ENCODE data around the gene MYPOP. TPM values are rescaled to one million over a fixed set of nuclear protein-coding genes. Genes with fewer than 3 reads are reported as not detected.

The MYPOP gene
- total and polyA plus RNA-seq, 2 of the 13 experiments (the other 11 are each of a cell fraction or from before 2014, with no cell fraction given): 2.3 to 2.7 TPM

GRCh38 chr19:45886427-45887199 is 15.8 kb downstream of the MYPOP start (continued):
- TF ChIP-seq NCOA5 (CRISPR knock-in tag; IDR thresholded peaks at IDR 0.05) (no peak), HDAC1 (CRISPR knock-in tag; IDR thresholded peaks at IDR 0.05) (0 out of 2 replicates have a peak, but pooled peaks have one; percentile 3), HMGXB3 (CRISPR knock-in tag; IDR thresholded peaks at IDR 0.05; ENCODE audit: borderline replicate concordance) (peak; percentile 53; the same call in 1 of the 2 replicates), AHDC1 (CRISPR knock-in tag; IDR thresholded peaks at IDR 0.05; ENCODE audit: borderline replicate concordance) (no peak), RELA (CRISPR knock-in tag; IDR thresholded peaks at IDR 0.05) (no peak), ELF4 (CRISPR knock-in tag; IDR thresholded peaks at IDR 0.05; ENCODE audit: borderline replicate concordance) (peak; percentile 53; the same call in 1 of the 2 replicates), THRA (CRISPR knock-in tag; IDR thresholded peaks at IDR 0.05; ENCODE audit: borderline replicate concordance) (no peak; the same call in 1 of the 2 replicates), TERF1 (CRISPR knock-in tag; IDR thresholded peaks at IDR 0.05) (no peak), ZIK1 (CRISPR knock-in tag; IDR thresholded peaks at IDR 0.05; ENCODE audit: borderline replicate concordance, low read depth) (no peak), ZNF547 (CRISPR knock-in tag; IDR thresholded peaks at IDR 0.05) (no peak), RFX1 (IDR thresholded peaks at IDR 0.05) (no peak), ZNF101 (CRISPR knock-in tag; IDR thresholded peaks at IDR 0.05; ENCODE audit: borderline replicate concordance, low read depth) (no peak)
